Smooth muscle cell (in vitro differentiated cells): Measurements from ENCODE around the gene MICAL3. TPM values are rescaled to one million over a fixed set of nuclear protein-coding genes. Genes with fewer than 3 reads are reported as not detected.

Experiments used
- DNase-seq: peaks from one replicate; lab custom pipeline; 2025; ENCODE audit not compliant: unreplicated experiment; lab: John Stamatoyannopoulos, UW
- H2AFZ ChIP-seq: fragments of 200-600 bp; sonication (generic); 2 replicates; pipeline ENCODE4 v1.6.0; 2016; ENCODE audit warnings: antibody characterized with exemption, low read depth, mild to moderate bottlenecking
- H3F3A ChIP-seq: fragments of 200-600 bp; sonication (generic); 2 replicates; pipeline ENCODE4 v1.6.0; 2017; ENCODE audit warnings: antibody characterized with exemption, low read depth
- H3K27ac ChIP-seq: fragments of 200-600 bp; sonication (generic); 2 replicates; pipeline ENCODE4 v1.5.1; 2016; ENCODE audit warnings: low read depth, mild to moderate bottlenecking
- H3K27me3 ChIP-seq: fragments of 200-600 bp; sonication (generic); 2 replicates; pipeline ENCODE4 v1.6.1; 2016; ENCODE audit warnings: low read depth, mild to moderate bottlenecking
- H3K36me3 ChIP-seq: fragments of 200-600 bp; sonication (generic); 2 replicates; pipeline ENCODE4 v1.5.1; 2016; ENCODE audit warnings: low read depth
- H3K4me1 ChIP-seq: fragments of 200-600 bp; sonication (generic); 2 replicates; pipeline ENCODE4 v1.5.1; 2016; ENCODE audit warnings: low read depth
- H3K4me2 ChIP-seq: fragments of 200-600 bp; sonication (generic); 2 replicates; pipeline ENCODE4 v1.6.0; 2016; ENCODE audit warnings: mild to moderate bottlenecking
- H3K4me3 ChIP-seq: fragments of 200-600 bp; sonication (generic); 2 replicates; pipeline ENCODE4 v1.5.1; 2016; ENCODE audit warnings: mild to moderate bottlenecking
- H3K79me2 ChIP-seq: fragments of 200-600 bp; sonication (generic); 2 replicates; pipeline ENCODE4 v1.6.0; 2016; ENCODE audit warnings: low read depth, mild to moderate bottlenecking
- H3K9ac ChIP-seq: fragments of 200-600 bp; sonication (generic); 2 replicates; pipeline ENCODE4 v1.6.0; 2016; ENCODE audit warnings: low read depth
- H3K9me3 ChIP-seq: fragments of 200-600 bp; sonication (generic); replicated peaks from 2 replicates; pipeline ENCODE4 v1.5.1; 2016; ENCODE audit warnings: low read depth
- H4K20me1 ChIP-seq: fragments of 200-600 bp; sonication (generic); 2 replicates; pipeline ENCODE4 v1.6.0; 2016; ENCODE audit warnings: low read depth
- CTCF ChIP-seq: fragments of 200-600 bp; sonication (generic); IDR thresholded peaks from 2 replicates; pipeline ENCODE4 v1.5.1; 2017; ENCODE audit warnings: borderline replicate concordance, mild to moderate bottlenecking, antibody characterized with exemption; ENCODE audit not compliant: insufficient read depth, poor library complexity, severe bottlenecking
- WGBS: methylation state at CpG from one replicate; pipeline ENCODE4 v1.1.7; 2016; ENCODE audit warnings: low lambda C conversion rate; 5-methylcytosine and 5-hydroxymethylcytosine counted together
- polyA plus RNA-seq: library from polyadenylated mRNA; unstranded; fragments of >200 nt; fragmentation: Nextera tagmentation; extraction: Ambion mirVana; gene quantifications from 2 replicates; pipeline ENCODE4 v1.2.1, GENCODE V29; 2016
- total RNA-seq: library from RNA; depleted of rRNA; stranded (reverse); fragments of >200 nt; gene quantifications from 2 replicates; pipeline ENCODE4 v1.2.3, GENCODE V29; 2014

Gene MICAL3
- total and polyA plus RNA-seq, 2 experiments from 2014 or later = 3.1 to 28.6 TPM

GRCh38 chr22:17836992-17837742, 187.2 kb downstream of the MICAL3 start:
- Histone ChIP-seq H3F3A (no peaks in the 10 kb centered on the region), H3K9me3 (no peaks in the 10 kb centered on the region), H2AFZ (no peak overlapping the region), H3K36me3 (no peaks in the 10 kb centered on the region), H3K4me2 (no peak overlapping the region), H3K79me2 (no peaks in the 10 kb centered on the region), H3K9ac (no peak overlapping the region), H3K4me1 (no peaks in the 10 kb centered on the region), H3K27me3 (no peaks in the 10 kb centered on the region), H3K27ac (no peak overlapping the region), H4K20me1 (no peaks in the 10 kb centered on the region), H3K4me3 (no peak overlapping the region)
- no peak for DNase-seq
- 78% methylated on average over 14 of the region's 14 CpGs for WGBS
- no peak for TF ChIP-seq CTCF

- Histone ChIP-seq H3K27me3 (no peaks in the 10 kb centered on the region), H2AFZ (no peak overlapping the region), H3F3A (no peaks in the 10 kb centered on the region), H3K4me2 (no peak overlapping the region), H3K79me2 (no peaks in the 10 kb centered on the region), H3K9me3 (no peaks in the 10 kb centered on the region), H3K4me1 (no peaks in the 10 kb centered on the region), H3K9ac (no peak overlapping the region), H3K36me3 (no peaks in the 10 kb centered on the region), H4K20me1 (no peaks in the 10 kb centered on the region), H3K4me3 (no peak overlapping the region), H3K27ac (no peak overlapping the region)
- WGBS = 98% methylated on average over 6 of the region's 6 CpGs
- DNase-seq = no peak
- no peak for TF ChIP-seq CTCF
Measured at GRCh38 chr22:17835256-17835655, 189.1 kb downstream of the MICAL3 start.

GRCh38 chr22:17833489-17833888, 190.9 kb downstream of the MICAL3 start:
- no peaks in the 10 kb centered on the region for H3F3A ChIP-seq
- no peak overlapping the region for H3K9ac ChIP-seq
- WGBS = 97% methylated on average over 12 of the region's 12 CpGs
- H3K27ac ChIP-seq = no peak overlapping the region
- no peaks in the 10 kb centered on the region for H3K27me3 ChIP-seq
- no peak for DNase-seq
- no peaks in the 10 kb centered on the region for H3K36me3 ChIP-seq
- H3K4me1 ChIP-seq = no peaks in the 10 kb centered on the region
- H3K4me2 ChIP-seq = no peak overlapping the region
- no peaks in the 10 kb centered on the region for H3K79me2 ChIP-seq
- H4K20me1 ChIP-seq = no peaks in the 10 kb centered on the region
- H3K9me3 ChIP-seq = no peaks in the 10 kb centered on the region
- TF ChIP-seq CTCF = no peak
- H2AFZ ChIP-seq = no peak overlapping the region
- H3K4me3 ChIP-seq = no peak overlapping the region

GRCh38 chr22:17832665-17833064, 191.7 kb downstream of the MICAL3 start:
- DNase-seq = no peak
- Histone ChIP-seq H2AFZ (no peak overlapping the region), H3F3A (no peaks in the 10 kb centered on the region), H3K9me3 (no peaks in the 10 kb centered on the region), H3K4me2 (no peak overlapping the region), H4K20me1 (no peaks in the 10 kb centered on the region), H3K27ac (no peak overlapping the region), H3K4me1 (no peaks in the 10 kb centered on the region), H3K4me3 (no peak overlapping the region), H3K36me3 (no peaks in the 10 kb centered on the region), H3K9ac (no peak overlapping the region), H3K79me2 (no peaks in the 10 kb centered on the region), H3K27me3 (no peaks in the 10 kb centered on the region)
- no peak for TF ChIP-seq CTCF
- 97% methylated on average over 10 of the region's 10 CpGs for WGBS
